H1 (cell line): ENCODE measurements around the gene RFC3. TPM values are rescaled to one million over a fixed set of nuclear protein-coding genes. Genes with fewer than 3 reads are reported as not detected.

Experiments
- BRCA1 ChIP-seq: IDR thresholded peaks from 2 replicates; pipeline ENCODE4 v1.6.1; 2012; ENCODE audit warnings: low read depth, low read length, improper control_type of control experiment
- CHD2 ChIP-seq: IDR thresholded peaks from 2 replicates; pipeline ENCODE4 v1.6.1; 2012; ENCODE audit warnings: low read length, improper control_type of control experiment
- CREB1 ChIP-seq: IDR thresholded peaks from 2 replicates; pipeline ENCODE4 v1.6.1; 2012; ENCODE audit warnings: inconsistent platforms
- JUN ChIP-seq: IDR thresholded peaks from 2 replicates; pipeline ENCODE4 v1.6.1; 2011; ENCODE audit warnings: low read depth, mild to moderate bottlenecking, improper control_type of control experiment, low read length
- SIX5 ChIP-seq: IDR thresholded peaks from 2 replicates; pipeline ENCODE4 v1.6.1; 2011; ENCODE audit warnings: mild to moderate bottlenecking, low read depth, low read length
- YY1 ChIP-seq: IDR thresholded peaks from 2 replicates; pipeline ENCODE4 v1.6.1; 2011; ENCODE audit warnings: low read depth, mild to moderate bottlenecking, low read length
- polyA plus RNA-seq, 7 experiments: library from polyadenylated mRNA; depleted of rRNA in 3 of 7; stranded (reverse) in 5 of 7; unstranded in 2 of 7; fragments of >200 nt in 5 of 7; fragments of 200-250 nt in 2 of 7; gene quantifications; 1 replicate in 5 of 7; 2 replicates in 1 of 7; 4 replicates in 1 of 7; pipeline versions ENCODE4 v1.2.1 to v1.2.3, GENCODE V29; 2011 to 2013; ENCODE audit warnings: missing spikeins in 2 of 7, mixed read lengths in 2 of 7
- total RNA-seq: library from RNA; stranded (reverse); fragmentation: NEBNext Ultra II Directional; extraction: Animal tissue kit (Norgen Biotek cat#: 25700); gene quantifications from 2 replicates; pipeline ENCODE4 v1.2.1, GENCODE V29; 2021
- TF ChIP-seq, protein P1 (sequence below): fragments of 300-600 bp; sonication (generic); IDR thresholded peaks from 2 replicates; pipeline ENCODE4 v1.7.1; 2012; ENCODE audit warnings: low read length, moderate library complexity, mild to moderate bottlenecking, inconsistent platforms; ENCODE audit not compliant: insufficient replicate concordance
- TF ChIP-seq, protein P2 (sequence below), 3 experiments: IDR thresholded peaks; 1 replicate in 2 of 3; 2 replicates in 1 of 3; pipeline versions ENCODE4 v1.5.1 to v1.6.1; 2011; ENCODE audit warnings: low read length in 3 of 3, mild to moderate bottlenecking in 3 of 3, inconsistent platforms in 2 of 3, low read depth in 1 of 3, moderate library complexity in 1 of 3; ENCODE audit not compliant: insufficient read depth in 1 of 3; ENCODE audit errors: control extremely low read depth in 1 of 3

RFC3 gene
- total and polyA plus RNA-seq, 2 of the 8 experiments (the other 6 are each of a cell fraction or from before 2014, with no cell fraction given): 26.4 to 45.6 TPM

DNA sequence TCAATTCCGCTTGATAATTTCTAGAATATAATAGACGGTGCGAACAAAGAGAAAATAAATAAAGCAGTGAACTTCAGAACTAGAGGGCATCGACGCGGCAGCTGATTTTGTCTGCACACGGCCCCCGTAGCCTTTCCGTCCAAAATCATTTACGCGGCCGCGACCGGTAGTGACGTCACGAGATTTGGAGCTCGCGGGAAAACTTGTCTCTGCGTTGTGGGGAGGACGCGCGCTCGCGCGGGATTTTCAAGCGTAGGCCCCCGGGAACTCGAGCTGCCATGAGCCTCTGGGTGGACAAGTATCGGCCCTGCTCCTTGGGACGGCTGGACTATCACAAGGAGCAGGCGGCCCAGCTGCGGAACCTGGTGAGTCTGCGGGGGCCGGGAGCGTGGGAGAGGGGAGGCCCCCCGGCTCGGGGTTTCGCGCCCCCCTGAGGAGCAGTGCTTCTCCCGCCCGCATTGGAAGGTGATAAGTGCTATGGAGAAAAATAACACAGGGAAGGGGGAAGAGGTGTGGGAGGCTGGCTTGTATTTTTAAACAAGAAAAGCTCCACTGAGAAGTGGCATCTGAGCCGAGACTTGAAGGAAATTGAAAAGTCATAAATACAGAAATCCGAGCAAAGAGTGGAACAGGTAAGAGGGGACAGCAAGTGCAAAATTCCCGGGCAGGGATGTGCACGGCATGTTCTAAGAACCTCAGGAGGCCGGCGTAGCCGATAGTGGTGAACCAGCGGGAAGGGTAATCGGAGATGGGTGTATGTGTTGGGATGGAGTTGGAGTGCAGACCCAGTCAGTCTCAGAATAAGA lies at the start of gene RFC3 (continued):
- TF ChIP-seq, protein P1, sequence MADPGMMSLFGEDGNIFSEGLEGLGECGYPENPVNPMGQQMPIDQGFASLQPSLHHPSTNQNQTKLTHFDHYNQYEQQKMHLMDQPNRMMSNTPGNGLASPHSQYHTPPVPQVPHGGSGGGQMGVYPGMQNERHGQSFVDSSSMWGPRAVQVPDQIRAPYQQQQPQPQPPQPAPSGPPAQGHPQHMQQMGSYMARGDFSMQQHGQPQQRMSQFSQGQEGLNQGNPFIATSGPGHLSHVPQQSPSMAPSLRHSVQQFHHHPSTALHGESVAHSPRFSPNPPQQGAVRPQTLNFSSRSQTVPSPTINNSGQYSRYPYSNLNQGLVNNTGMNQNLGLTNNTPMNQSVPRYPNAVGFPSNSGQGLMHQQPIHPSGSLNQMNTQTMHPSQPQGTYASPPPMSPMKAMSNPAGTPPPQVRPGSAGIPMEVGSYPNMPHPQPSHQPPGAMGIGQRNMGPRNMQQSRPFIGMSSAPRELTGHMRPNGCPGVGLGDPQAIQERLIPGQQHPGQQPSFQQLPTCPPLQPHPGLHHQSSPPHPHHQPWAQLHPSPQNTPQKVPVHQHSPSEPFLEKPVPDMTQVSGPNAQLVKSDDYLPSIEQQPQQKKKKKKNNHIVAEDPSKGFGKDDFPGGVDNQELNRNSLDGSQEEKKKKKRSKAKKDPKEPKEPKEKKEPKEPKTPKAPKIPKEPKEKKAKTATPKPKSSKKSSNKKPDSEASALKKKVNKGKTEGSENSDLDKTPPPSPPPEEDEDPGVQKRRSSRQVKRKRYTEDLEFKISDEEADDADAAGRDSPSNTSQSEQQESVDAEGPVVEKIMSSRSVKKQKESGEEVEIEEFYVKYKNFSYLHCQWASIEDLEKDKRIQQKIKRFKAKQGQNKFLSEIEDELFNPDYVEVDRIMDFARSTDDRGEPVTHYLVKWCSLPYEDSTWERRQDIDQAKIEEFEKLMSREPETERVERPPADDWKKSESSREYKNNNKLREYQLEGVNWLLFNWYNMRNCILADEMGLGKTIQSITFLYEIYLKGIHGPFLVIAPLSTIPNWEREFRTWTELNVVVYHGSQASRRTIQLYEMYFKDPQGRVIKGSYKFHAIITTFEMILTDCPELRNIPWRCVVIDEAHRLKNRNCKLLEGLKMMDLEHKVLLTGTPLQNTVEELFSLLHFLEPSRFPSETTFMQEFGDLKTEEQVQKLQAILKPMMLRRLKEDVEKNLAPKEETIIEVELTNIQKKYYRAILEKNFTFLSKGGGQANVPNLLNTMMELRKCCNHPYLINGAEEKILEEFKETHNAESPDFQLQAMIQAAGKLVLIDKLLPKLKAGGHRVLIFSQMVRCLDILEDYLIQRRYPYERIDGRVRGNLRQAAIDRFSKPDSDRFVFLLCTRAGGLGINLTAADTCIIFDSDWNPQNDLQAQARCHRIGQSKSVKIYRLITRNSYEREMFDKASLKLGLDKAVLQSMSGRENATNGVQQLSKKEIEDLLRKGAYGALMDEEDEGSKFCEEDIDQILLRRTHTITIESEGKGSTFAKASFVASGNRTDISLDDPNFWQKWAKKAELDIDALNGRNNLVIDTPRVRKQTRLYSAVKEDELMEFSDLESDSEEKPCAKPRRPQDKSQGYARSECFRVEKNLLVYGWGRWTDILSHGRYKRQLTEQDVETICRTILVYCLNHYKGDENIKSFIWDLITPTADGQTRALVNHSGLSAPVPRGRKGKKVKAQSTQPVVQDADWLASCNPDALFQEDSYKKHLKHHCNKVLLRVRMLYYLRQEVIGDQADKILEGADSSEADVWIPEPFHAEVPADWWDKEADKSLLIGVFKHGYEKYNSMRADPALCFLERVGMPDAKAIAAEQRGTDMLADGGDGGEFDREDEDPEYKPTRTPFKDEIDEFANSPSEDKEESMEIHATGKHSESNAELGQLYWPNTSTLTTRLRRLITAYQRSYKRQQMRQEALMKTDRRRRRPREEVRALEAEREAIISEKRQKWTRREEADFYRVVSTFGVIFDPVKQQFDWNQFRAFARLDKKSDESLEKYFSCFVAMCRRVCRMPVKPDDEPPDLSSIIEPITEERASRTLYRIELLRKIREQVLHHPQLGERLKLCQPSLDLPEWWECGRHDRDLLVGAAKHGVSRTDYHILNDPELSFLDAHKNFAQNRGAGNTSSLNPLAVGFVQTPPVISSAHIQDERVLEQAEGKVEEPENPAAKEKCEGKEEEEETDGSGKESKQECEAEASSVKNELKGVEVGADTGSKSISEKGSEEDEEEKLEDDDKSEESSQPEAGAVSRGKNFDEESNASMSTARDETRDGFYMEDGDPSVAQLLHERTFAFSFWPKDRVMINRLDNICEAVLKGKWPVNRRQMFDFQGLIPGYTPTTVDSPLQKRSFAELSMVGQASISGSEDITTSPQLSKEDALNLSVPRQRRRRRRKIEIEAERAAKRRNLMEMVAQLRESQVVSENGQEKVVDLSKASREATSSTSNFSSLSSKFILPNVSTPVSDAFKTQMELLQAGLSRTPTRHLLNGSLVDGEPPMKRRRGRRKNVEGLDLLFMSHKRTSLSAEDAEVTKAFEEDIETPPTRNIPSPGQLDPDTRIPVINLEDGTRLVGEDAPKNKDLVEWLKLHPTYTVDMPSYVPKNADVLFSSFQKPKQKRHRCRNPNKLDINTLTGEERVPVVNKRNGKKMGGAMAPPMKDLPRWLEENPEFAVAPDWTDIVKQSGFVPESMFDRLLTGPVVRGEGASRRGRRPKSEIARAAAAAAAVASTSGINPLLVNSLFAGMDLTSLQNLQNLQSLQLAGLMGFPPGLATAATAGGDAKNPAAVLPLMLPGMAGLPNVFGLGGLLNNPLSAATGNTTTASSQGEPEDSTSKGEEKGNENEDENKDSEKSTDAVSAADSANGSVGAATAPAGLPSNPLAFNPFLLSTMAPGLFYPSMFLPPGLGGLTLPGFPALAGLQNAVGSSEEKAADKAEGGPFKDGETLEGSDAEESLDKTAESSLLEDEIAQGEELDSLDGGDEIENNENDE: no peak
- TF ChIP-seq JUN: no peak
- peak; percentile 95 for TF ChIP-seq CHD2
- no peak for TF ChIP-seq SIX5
- peak; percentile 53; the same call in 1 of the 2 replicates for TF ChIP-seq YY1
- TF ChIP-seq, protein P2, sequence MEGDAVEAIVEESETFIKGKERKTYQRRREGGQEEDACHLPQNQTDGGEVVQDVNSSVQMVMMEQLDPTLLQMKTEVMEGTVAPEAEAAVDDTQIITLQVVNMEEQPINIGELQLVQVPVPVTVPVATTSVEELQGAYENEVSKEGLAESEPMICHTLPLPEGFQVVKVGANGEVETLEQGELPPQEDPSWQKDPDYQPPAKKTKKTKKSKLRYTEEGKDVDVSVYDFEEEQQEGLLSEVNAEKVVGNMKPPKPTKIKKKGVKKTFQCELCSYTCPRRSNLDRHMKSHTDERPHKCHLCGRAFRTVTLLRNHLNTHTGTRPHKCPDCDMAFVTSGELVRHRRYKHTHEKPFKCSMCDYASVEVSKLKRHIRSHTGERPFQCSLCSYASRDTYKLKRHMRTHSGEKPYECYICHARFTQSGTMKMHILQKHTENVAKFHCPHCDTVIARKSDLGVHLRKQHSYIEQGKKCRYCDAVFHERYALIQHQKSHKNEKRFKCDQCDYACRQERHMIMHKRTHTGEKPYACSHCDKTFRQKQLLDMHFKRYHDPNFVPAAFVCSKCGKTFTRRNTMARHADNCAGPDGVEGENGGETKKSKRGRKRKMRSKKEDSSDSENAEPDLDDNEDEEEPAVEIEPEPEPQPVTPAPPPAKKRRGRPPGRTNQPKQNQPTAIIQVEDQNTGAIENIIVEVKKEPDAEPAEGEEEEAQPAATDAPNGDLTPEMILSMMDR (IDR thresholded peaks at IDR 0.05; ENCODE audit: control extremely low read depth in 1 of 3, insufficient read depth in 1 of 3, low read depth in 1 of 3, low read length in 3 of 3): peak in 1 of 3 experiments; percentile 1; a peak in 1 of 4 replicates
- TF ChIP-seq BRCA1: peak; percentile 83
- peak; percentile 95 for TF ChIP-seq CREB1
